Esophagus squamous epithelium (tissue), 4 donors: ENCODE measurements around the gene CTNNA3.

Experiments used
- CTCF ChIP-seq, 6 experiments: fragments of 450-650 bp in 4 of 6; fragments of 200-600 bp in 2 of 6; sonication (generic) in 2 of 6; IDR thresholded peaks; one replicate each; pipeline ENCODE4 v1.5.1; 2016 to 2019; ENCODE audit warnings: antibody characterized with exemption in 6 of 6, mild to moderate bottlenecking in 4 of 6, moderate library complexity in 4 of 6
- POLR2A ChIP-seq, 4 donors: fragments of 450-650 bp; IDR thresholded peaks; one replicate each; pipeline ENCODE4 v1.6.1; 2017; ENCODE audit warnings: antibody characterized with exemption in 4 of 4, mild to moderate bottlenecking in 4 of 4, moderate library complexity in 3 of 4

GRCh38 chr10:67086327-67087134 is 609.5 kb downstream of the CTNNA3 start:
- TF ChIP-seq POLR2A (IDR thresholded peaks at IDR 0.05), result no peak
- TF ChIP-seq CTCF (IDR thresholded peaks at IDR 0.05), result no peak
